Testis (tissue), 2 donors: ENCODE data around the gene WFIKKN2.

ENCODE experiments used
- POLR2A ChIP-seq: fragments of 450-650 bp; IDR thresholded peaks from one replicate; pipeline ENCODE4 v1.6.1; 2017; ENCODE audit warnings: antibody characterized with exemption, mild to moderate bottlenecking, moderate library complexity
- TF ChIP-seq, protein P1 (sequence below), 3 experiments: fragments of 450-650 bp in 2 of 3; fragments of 200-600 bp in 1 of 3; sonication (generic) in 1 of 3; IDR thresholded peaks; one replicate each; pipeline ENCODE4 v1.5.1; 2016 to 2019; ENCODE audit warnings: antibody characterized with exemption in 3 of 3, mild to moderate bottlenecking in 2 of 3, moderate library complexity in 1 of 3

- TF ChIP-seq, protein P1, sequence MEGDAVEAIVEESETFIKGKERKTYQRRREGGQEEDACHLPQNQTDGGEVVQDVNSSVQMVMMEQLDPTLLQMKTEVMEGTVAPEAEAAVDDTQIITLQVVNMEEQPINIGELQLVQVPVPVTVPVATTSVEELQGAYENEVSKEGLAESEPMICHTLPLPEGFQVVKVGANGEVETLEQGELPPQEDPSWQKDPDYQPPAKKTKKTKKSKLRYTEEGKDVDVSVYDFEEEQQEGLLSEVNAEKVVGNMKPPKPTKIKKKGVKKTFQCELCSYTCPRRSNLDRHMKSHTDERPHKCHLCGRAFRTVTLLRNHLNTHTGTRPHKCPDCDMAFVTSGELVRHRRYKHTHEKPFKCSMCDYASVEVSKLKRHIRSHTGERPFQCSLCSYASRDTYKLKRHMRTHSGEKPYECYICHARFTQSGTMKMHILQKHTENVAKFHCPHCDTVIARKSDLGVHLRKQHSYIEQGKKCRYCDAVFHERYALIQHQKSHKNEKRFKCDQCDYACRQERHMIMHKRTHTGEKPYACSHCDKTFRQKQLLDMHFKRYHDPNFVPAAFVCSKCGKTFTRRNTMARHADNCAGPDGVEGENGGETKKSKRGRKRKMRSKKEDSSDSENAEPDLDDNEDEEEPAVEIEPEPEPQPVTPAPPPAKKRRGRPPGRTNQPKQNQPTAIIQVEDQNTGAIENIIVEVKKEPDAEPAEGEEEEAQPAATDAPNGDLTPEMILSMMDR (IDR thresholded peaks at IDR 0.05), result no peak
- TF ChIP-seq POLR2A, result no peak
Observed at GRCh38 chr17:50877838-50878237, 42.5 kb downstream of the WFIKKN2 start.
